Tongue (tissue), 2 donors: ENCODE results near the gene TMCC3. TPM values are rescaled to one million over a fixed set of nuclear protein-coding genes. Genes with fewer than 3 reads are reported as not detected.
"Not testable (repeated sequence)": the region's sequence is repeated elsewhere in the genome, so short reads cannot be mapped to it uniquely, and the experiment has no call there.

Experiments
- DNase-seq: peaks from one replicate; pipeline ENCODE4 v3.0.0-alpha.2; 2015
- total RNA-seq: library from RNA; depleted of rRNA; stranded (reverse); fragments of >200 nt; gene quantifications from one replicate; pipeline ENCODE4 v1.2.3, GENCODE V29; 2014

TMCC3 gene
- total RNA-seq, 1 donor from 2014 or later: 20.7 TPM

- no peak for DNase-seq
These were observed 17.0 kb downstream of the TMCC3 start for GRCh38 chr12:94633401-94633800.

DNA sequence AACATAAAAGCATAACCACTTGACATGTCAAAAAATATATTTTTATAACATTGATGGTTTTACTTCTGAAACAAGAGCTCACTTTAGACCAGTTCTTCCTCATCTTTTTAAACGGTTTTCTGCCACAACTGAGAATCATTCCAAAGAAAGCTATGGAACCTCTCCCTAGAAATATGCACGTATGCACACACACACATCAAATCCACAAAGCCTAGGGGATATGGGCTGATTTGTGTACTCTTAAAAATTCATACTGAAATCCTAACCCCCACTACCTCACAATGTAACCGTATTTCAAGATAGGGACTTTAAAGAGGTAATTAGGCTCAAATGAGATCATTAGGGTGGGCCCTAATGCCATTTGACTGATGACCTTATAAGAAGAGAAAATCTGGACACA, 19.3 kb downstream of the TMCC3 start:
- no peak for DNase-seq

DNA sequence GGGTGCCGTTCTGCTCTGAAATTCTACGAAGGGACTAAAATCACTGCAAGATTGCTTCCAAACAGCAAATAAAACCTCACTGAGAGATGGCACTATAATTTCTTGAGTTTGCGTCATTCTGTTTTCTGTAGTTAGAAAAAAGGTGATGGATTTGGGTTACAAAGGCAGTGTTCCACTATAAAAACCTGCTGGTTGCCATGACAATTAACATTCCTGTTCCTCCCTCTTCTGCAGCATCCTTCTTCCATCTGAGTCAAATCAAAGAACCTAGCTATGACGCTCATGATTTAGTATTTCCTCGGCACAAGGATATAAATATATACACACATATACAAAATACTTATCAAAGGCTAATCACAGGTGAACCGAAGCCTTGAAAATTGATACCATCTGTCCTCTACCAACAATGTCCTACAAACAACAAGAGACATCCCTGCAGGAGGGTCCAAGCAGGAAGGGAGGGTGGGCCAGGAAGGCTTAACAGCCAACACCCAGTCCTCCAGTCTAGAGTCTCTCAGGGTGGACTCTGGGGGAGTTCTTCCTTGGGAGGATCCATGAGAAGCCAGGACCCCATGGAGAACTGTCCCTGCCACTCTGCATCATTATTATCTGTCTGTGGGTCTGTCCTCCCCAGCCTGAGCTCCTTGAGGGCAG, 21.4 kb downstream of the TMCC3 start:
- DNase-seq: no peak

DNA sequence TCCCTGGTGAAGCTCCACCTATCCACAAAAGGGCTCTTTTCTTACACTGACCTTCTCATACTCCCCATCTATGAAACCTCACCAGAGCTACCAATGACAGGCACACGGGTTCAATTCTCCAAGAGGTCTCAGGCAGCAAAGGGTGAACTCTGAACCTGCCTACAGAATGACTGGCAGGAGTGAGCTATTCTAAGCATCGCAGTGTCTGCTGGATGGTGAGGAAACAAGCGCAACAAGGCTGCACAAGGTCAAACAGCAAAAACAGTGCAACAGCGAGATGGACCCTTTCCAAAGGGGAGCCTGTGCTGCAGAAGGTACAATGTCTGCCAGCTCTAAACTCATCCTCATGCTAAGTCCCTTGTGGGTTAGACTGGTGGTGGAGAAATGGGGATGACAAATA, 22.0 kb downstream of the TMCC3 start:
- DNase-seq: no peak

GRCh38 chr12:94625531-94625930, 24.8 kb downstream of the TMCC3 start:
- DNase-seq: no peak

- no peak for DNase-seq
These were observed 27.0 kb downstream of the TMCC3 start for GRCh38 chr12:94623161-94623920.

DNA sequence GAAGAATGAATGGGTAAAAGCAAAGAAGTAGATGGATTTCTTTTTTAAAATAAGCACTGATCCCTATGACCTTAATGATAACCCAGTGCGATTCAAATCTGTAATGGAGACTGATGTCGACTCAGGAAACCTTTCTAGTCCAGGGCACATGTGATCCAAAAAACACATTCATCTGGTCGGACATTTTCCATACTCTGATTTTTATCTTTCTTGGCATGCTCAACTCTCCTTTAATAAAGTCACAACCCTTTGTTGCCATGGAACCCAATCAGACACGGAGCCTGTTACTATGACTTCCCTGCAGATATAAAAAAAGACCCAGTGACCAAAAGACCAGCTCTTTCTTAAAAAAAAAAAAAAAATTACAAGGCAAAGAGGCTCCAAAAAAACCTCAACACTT, 27.9 kb downstream of the TMCC3 start:
- no peak for DNase-seq

DNA sequence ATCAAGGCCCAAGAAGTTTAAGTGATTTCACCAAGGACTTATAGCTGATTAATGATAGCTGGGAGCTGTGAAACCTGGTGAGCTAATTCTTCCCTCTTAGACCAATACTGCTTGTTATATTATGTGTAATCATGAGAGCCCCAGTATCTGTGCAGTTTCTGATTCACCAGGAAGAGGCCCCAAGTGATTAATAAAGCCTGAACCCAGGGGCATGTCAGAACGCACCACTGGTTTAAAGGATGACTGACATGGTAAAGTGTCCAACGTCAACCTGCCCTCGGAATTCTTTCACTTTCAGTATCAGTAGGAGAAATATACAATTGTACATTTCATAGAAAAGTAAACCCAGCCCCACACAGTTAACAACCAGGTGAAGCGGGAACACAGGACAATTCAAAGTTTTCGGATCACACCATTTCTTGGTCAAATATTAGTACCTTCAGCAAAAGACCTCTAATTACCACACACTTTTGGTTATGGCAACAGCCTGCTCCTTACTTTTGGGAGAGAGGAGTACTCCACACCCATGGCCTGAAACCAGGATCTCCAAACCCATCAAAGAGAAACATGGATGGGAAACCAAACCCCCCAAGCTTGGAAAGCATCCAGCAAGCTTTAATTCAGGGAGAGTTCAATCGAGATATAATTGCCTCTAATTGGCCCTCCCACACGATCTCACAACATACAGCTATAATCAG, 28.5 kb downstream of the TMCC3 start:
- no peak for DNase-seq

- no peak for DNase-seq
These were observed 29.7 kb downstream of the TMCC3 start for GRCh38 chr12:94620621-94621020.

GRCh38 chr12:94618995-94619695, 31.2 kb downstream of the TMCC3 start:
- DNase-seq: no peak

- no peak for DNase-seq
These were observed 33.3 kb downstream of the TMCC3 start for GRCh38 chr12:94617101-94617500.

- DNase-seq: no peak
These were observed 34.1 kb downstream of the TMCC3 start for GRCh38 chr12:94616203-94616729.

- peak; percentile 89 for DNase-seq
These were observed 34.8 kb downstream of the TMCC3 start for GRCh38 chr12:94615260-94616181.

- peak; percentile 67 for DNase-seq
These were observed 36.1 kb downstream of the TMCC3 start for GRCh38 chr12:94614288-94614721.

GRCh38 chr12:94609917-94610443, 40.4 kb downstream of the TMCC3 start:
- DNase-seq: no peak

DNA sequence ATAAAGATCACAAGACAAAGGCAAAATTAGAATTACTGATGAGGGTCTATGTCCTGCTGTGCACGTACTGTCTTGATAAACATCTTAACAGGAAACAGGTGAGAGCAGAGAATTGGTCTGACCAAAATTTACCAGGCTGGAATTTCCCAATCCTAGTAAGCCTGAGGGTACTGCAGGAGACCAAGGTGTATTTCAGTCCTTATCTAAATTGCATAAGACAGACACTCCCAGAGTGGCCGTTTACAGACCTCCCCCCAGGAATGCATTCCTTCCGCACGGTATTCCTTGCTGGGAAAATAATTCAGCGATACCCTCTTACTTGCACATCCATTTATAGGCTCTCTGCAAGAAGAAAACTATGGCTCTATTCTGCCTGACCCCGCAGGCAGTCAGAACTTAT, 43.5 kb downstream of the TMCC3 start:
- not testable (repeated sequence) for DNase-seq

DNA sequence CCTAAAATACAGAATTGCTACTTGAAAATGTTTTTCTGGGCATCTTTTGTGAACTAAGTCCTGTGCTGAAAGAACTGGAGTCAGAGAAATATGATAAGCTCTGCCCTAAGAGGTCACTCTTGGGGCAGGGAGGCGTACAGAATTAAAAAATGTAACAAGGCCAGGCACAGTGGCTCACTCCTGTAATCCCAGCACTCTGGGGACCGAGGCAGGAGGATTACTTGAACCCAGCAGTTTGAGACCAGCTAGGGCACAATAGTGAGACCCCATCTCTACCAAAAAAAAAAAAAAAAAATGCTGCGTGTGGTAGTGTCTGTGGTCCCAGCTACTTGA, 46.0 kb downstream of the TMCC3 start:
- no peak for DNase-seq

DNA sequence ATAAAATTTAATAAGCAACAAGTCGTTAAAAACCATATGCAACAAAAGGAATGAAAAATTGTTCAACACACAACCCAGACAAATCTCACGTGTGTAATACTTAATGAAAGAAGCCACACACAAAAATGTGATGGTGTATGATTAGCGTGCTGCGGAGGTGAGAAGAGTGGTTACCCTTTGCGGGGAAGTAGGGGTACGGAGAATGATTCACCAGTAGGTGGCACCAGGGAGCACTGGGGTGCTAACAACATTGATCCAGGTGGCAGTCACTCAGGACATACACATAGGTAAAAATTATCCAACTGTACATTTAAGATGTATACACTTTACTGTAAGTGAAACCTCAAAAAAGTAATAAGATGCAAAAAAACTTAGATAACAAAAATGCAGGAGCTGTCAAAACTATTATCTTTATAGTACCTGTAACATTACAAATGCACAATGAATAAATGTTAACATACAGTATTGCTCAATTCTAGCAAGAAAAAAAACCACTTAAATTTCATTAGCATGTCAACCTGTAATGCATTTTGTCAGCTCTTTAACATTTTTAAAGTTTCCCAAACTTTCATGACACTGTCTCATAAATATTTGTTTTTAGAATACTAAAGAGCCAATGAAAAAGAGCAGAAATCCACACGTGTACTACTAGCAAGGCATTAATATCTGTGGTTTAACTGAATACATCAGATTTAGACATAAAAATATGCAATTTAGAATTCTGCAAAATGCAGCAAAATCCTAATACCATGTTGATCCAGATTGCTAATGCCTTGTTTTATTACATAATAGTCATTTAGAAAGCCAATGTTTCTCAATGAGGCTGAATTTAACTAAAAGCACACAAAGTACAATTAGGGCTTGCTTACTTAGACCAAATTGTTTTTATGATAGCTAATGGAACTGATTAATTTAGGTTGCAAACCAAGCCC, 46.7 kb downstream of the TMCC3 start:
- DNase-seq: no peak

GRCh38 chr12:94602024-94602423, 48.3 kb downstream of the TMCC3 start:
- DNase-seq: no peak

DNA sequence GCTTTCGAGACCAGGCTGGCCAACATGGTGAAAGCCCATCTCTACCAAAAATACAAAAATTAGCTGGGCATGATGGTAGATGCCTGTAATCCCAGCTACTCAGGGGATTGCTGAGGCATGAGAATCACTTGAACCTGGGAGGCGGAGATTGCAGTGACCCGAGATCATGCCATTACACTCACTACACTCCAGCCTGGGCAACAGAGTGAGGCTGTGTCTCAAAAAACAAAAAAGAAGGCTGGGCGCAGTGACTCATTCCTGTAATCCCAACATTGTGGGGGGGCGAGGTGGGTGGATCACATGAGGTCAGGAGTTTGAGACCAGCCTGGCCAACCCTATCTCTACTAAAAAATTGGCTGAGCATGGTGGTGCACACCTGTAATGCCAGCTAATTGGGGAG, 49.0 kb downstream of the TMCC3 start:
- not testable (repeated sequence) for DNase-seq
